Stimulated activated CD8-positive, alpha-beta memory T cell treated with anti-CD3 and anti-CD28 coated beads, Interleukin-15, amount 100 ng/mL, for 24 hours (primary cell): ENCODE results near the gene GRIA2.
"Not testable (repeated sequence)": the region's sequence is repeated elsewhere in the genome, so short reads cannot be mapped to it uniquely, and the experiment has no call there.

Source experiments
- DNase-seq: peaks from one replicate; pipeline ENCODE4 v3.0.0-alpha.2; 2020; ENCODE audit warnings: low read depth

The GRIA2 gene

DNA sequence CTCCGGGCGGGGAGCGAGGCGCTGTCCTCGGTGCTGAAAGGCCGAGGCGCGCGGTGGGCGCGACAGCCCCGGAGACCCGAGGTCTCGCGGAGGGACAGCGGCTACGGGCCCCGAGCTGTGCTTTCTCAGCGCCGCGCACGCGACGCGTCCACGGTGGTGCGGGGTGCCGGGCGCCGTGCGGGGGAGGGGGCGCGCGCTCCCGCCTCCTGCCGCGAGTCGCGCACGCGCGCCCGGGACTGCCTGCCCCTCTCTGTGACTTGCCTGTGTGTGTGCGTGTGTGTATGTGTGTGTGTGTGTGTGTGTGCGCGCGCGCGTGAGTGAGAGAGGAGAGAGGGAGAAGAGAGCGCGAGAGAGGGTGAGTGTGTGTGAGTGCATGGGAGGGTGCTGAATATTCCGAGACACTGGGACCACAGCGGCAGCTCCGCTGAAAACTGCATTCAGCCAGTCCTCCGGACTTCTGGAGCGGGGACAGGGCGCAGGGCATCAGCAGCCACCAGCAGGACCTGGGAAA lies at the start of gene GRIA2:
TSS of gene GRIA2 (plus strand) at position 358 of the 511 bp plus-strand sequence. CDS start 315 bp downstream, outside the sequence.
- DNase-seq = no peak

DNA sequence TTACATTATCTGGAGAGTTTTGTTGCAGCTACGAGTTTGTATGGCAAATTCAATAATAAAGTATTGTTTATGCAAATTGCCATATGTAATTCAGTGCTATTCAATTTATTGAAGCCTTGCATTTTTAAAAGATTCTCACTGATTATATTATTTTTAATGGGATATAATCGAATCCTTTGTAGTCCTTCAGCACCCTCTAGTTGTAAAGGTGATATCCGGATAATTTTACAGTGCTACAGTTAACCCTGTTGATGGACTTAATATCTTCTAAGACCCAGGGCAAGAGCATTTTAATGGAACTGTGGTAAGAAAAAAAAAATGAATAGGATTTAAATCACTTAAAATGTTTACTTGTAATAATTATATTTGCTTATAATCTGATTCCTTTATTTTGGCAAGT lies 48.5 kb upstream of the GRIA2 start:
- DNase-seq = no peak

DNA sequence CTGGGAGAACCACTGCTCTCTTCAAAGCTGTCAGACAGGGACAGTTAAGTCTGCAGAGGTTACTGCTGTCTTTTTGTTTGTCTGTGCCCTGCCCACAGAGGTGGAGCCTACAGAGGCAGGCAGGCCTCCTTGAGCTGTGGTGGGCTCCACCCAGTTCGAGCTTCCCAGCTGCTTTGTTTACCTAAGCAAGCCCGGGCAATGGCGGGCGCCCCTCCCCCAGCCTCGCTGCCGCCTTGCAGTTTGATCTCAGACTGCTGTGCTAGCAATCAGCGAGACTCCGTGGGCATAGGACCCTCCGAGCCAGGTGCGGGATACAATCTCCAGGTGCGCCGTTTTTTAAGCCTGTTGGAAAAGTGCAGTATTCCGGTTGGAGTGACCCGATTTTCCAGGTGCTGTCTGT lies 40.3 kb upstream of the GRIA2 start:
- DNase-seq = not testable (repeated sequence)

DNA sequence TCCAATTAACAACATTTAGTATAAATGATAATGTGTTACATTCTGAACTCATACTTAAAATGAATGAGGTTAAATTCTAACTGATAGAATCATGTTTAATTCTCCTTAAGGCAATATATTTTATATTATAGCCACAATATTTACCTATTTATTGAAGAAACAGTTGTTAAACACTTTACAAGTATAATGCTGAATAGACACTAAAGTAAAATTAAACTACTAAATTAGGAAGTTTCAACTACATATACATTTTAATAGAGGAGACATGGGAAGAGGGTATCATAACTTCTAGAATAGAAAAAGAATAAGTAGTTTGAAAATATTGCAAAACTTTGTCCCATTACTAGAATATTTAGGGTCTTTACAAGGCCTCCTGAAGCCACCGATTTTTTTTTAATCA lies 36.2 kb upstream of the GRIA2 start:
- DNase-seq = no peak

DNA sequence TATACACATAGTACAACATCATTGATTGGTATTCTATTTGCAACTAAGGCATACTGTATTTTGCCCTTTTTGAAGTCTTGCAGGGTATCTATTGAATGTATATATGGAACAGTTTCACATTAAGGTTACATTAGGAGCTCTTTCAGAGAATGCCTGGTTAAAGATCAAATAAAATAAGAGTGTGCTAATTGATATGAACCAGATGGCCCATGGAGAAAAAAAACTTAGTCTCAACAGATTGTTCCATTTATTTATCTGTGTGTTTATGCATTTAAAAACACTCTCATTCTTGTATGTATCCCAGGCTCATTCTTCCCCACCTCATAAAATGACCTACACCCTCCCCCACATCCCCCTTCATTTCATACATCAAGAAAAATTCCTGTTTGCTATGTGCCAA lies 35.2 kb upstream of the GRIA2 start:
- no peak for DNase-seq

DNA sequence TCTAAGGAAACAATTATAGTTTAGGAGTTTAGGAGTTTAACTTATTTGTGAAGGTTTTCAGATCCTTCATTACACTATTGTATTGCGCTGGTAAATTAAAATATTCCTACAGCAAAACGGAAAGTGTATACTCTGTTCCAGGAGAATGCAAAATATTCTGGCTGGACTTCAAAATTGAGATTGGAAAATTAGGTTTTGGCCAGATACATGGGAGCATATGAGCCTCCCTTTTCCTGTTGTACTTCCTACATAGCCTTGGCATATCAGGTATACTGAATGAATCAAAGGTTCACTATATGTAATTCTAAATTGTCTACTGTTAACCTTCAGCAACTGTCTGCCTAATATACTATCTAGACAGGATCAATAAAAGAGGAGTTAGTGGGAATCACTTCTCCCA lies 25.2 kb upstream of the GRIA2 start:
- DNase-seq = no peak

DNA sequence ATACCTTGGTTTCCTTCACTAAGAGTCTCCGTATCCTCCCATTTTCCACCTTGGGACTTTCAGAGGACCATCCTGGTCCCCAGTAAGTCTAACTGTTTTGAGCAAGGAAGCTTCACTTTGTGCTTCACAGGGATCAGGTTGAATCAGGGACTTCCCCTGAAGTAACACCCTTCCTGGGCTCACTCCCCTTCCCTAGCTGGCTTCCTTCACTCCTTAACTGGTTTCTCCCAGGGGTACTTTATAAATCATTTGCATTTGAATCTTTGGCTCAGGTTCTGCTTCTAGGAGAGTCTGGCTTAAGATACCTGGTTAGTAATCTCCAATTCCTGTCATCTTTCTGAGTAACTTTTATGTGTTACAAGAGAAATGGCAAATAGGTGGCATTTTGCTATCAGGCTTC lies 24.5 kb upstream of the GRIA2 start:
- DNase-seq = no peak

DNA sequence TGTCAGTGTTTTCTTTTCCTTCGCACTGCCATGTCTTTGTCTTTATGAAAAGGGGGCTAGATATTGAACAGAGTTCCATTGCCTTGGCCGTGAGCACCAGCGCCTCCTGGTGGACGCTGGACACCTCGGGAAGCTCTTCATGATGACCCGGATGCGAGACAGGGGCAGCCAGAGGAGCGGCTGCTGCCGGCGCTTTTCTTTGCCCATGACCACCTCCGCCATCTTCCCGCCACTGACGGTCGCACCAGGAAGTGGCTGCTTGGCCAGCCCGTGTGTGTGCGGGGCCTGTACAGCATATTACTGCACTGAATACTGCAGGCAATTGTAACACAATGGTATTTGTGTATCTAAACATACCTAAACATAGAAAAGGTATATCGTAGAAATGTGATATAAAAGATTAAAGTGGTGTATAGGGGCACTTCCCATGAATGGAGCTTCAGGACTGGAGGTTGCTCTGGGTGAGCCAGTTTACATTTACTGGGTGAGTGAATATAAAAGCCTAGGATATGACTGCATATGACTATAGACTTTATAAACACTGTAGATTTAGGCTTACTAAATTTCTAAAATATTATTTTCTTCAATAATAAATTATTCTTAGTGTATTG lies 15.8 kb upstream of the GRIA2 start:
- DNase-seq = no peak

DNA sequence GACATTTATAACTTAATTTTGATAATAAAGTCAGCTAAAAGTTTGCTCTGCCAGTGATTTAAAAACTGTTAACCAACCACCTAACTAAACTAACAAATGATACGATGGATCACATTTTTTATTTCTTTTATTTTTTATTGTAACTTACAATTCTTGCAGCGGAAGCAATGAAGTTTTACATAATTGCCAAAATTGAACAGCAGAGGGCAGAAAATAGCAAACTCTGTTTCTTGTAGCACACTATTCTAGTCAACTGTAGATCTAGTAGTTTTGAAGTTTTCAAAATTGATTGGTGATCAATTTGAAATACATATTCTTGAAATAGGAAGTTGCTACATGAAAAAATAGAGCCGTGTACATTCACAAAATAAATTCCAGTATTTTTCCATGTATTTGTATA lies 2.8 kb upstream of the GRIA2 start:
- DNase-seq = no peak

DNA sequence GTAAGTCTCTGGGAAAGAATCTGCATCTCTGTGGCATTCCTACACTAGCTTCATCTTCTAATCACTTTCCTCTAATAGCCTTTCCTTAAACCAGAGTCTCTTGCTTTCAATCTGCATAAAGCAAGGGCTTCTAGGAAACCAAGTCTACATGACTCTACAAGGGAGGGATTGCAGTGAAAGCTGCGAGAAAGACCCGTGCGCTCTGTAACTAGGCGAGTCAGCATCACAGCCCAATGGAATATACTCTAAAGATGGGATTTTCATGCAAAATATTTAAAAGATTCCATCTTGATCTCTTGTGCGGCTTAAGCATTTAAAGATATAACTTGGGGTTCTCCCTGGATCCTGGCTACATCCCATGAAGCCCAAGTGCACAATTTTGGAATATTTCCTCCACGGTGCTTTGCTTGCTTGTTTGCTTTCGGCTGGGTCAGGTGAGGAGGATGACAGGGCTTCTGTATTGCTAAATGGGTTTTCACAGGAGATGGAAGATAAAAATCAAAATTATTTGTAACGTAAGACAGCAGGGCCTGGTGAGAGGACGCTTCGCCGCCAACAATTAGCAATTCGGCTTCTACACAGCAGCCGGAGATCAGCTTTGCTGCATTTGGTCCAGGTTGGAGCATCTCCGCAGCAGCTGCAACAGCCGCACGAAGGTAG lies 687 bp upstream of the GRIA2 start:
- no peak for DNase-seq

DNA sequence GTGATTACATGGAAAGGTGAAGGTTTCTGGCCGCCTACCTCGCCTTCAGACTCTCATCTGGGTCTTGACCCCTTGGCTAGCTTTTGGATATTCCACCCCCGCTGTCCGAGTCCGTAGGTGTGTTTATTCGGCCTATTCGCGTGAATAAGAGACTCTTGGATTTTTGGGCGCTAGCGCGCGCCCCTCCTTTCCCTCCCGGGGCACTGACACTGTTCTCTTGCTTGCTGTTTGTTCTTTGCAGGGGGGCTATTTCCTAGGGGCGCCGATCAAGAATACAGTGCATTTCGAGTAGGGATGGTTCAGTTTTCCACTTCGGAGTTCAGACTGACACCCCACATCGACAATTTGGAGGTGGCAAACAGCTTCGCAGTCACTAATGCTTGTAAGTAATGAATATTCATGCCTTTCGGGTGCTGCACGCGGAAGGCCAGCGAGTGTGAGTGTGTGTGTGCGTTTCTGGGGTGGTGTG lies 932 bp downstream of the GRIA2 start:
- no peak for DNase-seq

DNA sequence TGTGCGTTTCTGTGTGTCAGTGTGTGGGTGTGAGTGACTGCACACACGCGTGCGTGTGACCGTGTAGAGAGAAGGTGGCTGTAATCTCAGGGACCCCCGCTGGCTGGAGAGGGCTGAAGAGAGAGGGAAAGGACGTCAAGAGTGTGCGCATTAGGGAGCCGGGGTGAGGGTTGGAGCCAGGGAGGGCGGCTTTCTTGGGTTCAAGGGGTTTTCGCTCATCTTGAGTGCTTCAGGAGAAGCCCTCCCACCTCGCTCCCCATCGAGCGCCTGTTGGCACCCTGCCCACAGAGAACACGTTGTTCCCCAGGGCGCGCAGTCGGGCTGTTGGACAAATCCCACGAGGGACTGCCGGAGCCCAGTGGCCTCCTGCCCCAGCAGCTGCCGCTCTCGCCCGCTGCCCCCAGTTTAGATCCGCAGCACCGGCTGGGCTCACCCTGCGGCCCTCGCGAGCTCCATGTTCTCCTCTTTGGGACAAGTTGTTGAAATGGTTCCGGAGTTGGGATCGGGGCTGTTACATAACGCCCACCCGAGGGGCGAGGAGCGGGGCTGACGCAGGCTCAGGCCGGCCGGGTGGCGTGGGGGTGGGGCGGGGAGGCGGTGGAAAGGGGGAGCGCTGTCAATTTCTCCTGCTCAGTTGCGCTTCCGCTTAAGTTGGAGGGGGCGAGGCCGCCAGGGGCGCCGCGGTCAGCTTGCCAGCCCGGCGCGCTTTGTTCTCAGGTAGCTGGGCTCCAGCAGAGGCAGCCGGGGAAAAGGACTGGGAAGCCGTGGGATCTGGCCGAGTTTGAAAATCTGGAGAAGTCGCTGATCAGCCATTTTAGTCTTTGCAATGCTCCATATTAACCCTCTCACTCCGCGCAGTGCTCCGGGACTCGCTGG lies 1.6 kb downstream of the GRIA2 start:
- DNase-seq = no peak

DNA sequence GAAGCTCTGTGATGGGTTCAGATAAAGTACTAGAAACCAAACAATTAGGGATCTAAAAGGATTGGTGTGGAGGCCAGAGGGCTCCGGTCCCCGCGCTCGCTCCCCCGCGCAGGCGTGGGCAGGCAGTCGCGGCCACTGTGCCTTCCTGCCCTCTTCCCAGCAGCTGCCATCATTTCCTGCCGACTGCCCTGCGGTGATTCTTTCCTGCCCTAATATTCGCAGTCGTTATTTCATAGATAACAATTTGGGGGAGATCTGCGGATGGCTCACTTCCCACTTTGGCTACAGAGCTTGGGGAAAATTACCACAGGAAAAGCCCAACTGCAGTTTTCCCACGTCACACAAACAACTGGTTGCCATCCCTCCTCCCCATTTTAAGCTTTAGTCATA lies 2.2 kb downstream of the GRIA2 start:
- DNase-seq = no peak

DNA sequence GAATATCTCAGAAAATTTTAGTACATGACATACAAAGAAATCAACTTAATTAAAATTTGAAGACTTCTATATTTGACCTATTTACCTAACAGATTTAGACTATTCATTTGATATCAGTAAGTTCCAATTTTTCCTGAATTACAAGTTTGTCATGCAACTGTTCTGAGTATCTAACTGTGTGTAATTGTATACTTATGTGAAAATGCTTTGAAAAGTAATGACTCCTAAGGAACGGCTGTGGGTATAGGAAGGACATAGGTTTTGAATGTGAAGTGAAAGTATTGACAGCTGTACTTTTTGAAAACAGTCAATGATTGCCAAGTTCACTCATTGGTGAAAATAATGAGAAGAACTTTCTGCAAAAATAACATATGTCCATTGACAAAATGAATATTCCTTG lies 2.9 kb downstream of the GRIA2 start:
- DNase-seq = no peak

DNA sequence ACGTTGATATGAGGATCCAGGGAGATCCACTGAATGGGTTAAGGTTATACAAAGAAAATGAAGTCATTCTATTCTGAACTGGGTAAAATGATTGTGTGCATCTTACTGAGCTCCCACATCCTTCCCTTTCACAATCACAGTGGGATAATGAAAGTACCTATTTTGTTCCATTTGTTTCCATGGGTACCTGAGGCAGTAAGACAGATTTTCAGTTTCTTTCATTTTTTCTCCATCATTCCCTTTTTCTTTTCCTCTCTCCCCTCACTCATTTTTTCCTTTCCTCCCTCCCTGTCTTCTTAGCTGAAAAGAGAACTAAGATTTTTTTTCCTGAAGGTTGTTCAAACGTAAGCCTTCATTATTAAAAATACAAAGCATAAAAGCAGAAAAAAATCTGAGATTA lies 4.6 kb downstream of the GRIA2 start:
- DNase-seq = no peak

DNA sequence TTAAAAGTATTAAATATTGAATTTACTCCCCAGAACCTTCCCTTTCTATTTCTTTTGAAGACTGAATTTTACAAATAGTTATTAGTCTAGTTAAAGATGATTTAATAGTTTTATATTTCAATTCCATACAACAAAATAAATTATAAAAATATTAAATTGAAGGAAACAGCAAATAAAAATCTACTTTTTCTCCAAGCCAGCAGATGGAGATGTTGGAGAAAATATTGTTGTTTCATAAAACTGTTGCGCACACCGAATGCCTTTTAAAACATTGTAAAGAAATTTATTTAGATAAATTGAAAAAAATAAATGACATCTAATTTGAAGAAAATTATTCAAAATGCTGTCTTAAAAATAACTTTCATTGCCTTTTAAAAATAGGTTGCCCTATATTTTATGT lies 5.5 kb downstream of the GRIA2 start:
- DNase-seq = no peak

DNA sequence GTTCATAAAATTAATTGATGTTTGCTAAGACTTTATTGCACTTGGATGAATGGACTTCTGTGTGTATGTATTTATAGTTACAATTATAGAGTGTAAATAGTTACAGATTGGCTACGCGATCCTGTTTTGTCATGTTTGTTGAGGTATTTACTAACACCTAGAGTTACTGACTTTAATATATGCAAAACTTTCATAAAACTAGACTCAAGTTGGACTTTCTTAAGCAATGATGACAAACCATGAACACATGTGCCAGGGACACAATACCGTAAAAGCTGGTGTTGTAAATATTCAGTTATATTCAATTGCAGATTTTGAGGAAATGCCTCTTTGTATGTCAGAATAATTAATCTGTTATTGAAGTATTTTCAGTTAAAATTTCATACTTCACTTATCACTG lies 6.1 kb downstream of the GRIA2 start:
- DNase-seq = no peak

DNA sequence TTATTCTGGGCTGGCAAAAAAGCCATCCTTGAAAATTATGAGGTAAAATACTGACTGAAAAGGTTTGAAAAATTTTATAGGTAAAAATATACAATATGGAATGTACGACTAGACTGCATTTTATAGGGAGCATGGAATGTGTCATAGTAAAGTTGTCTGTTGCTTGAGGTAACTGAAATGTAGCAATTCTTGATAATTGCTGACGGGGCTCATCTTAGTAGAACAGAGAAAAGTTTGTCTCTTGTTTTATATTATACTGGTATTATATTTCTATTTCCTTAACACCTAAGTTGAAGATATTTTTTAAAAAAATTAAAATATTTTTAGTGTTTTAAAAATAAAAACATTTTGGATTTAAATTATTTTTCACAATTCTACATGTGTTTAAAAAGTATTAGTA lies 11.0 kb downstream of the GRIA2 start:
- no peak for DNase-seq

DNA sequence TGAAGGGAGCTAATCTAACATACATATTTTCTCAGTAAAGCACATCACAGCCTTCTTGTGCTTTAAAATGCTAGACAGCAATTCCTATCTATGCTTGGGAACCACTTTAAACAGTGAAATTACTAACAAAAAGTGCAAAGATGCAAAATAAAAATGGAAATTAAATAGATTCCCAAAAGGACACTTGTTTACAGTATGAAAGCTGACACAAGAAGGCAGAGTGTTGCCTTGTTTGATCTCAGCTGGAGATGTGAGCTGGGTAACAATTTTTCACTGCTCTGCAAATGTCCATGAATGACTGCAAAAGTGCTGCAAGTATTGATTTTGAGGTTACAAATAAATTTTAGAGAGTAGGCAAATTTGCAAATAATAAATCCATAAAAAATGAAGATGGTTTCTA lies 22.3 kb downstream of the GRIA2 start:
- DNase-seq = no peak

DNA sequence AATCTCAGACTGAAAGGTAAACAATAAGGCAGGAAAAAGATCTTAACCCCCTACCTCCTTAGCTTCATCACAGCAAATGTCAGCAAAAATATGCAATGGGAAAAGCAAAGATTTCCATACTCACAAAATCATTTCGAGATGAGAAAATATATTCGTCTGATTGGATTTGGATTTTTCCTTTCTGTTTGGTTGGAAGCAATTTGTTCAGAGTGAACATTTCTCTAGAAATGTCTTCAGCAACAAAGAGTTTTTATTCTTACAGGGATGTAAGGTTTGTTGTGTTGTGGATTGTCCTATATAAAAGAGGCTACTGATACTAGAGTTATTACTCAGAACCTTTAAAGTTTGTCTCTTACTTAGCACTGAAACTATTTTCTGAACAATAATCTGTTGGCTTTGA lies 23.8 kb downstream of the GRIA2 start:
- no peak for DNase-seq

DNA sequence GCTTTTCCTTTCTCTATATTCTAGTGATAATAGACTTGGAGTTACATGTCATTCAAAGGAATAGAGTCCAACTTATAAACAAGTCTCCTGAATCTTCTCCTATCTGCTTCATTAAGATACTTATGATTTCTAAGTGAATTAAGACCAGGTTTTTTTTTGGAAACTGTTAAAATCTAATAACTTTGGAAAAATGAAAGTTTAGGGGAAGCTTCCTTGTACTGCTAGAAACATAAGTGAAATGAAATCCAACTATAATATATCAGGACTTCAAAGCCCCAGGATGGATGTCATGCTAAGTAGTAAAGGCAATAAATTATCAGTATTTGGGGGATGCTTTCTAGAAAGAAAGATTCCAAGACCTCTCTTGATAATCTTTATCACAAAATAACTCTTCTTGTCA lies 24.8 kb downstream of the GRIA2 start:
- no peak for DNase-seq

DNA sequence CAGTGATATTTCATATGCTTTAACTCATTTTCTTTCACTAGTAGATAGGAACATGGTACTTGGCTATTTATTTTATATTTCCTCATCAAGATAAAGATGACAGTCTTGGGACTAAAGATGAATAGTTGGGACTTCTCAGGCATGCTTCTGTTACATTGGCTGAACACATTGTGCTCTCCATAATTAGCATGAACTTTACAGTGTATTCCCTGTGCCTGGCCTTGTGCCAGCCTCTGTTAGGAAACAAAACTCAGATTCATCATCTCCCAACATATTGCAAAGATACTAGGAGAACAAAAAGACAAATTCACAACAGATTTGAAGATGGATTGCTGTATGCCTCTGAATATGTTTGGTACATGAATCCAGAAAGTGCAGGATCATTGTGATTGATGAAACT lies 26.4 kb downstream of the GRIA2 start:
- no peak for DNase-seq

DNA sequence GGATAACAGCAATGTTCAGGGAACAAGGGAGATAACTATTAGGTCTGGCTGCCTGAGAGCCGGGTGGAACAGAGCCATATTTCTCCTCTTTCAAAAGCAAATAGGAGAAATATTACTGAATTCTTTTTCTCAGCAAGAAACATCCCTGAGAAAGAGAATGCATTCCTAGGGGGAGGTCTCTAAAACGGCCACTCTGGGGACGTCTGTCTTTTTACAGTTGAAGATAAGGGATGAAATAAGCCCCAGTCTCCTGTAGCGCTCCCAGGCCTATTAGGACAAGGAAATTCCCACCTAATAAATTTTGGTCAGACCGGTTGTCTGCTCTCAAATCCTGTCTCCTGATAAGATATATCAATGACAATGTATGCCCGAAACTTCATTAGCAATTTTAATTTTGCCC lies 37.6 kb downstream of the GRIA2 start:
- not testable (repeated sequence) for DNase-seq
